Measurements from ENCODE around the gene SPRYD3.

DNA sequence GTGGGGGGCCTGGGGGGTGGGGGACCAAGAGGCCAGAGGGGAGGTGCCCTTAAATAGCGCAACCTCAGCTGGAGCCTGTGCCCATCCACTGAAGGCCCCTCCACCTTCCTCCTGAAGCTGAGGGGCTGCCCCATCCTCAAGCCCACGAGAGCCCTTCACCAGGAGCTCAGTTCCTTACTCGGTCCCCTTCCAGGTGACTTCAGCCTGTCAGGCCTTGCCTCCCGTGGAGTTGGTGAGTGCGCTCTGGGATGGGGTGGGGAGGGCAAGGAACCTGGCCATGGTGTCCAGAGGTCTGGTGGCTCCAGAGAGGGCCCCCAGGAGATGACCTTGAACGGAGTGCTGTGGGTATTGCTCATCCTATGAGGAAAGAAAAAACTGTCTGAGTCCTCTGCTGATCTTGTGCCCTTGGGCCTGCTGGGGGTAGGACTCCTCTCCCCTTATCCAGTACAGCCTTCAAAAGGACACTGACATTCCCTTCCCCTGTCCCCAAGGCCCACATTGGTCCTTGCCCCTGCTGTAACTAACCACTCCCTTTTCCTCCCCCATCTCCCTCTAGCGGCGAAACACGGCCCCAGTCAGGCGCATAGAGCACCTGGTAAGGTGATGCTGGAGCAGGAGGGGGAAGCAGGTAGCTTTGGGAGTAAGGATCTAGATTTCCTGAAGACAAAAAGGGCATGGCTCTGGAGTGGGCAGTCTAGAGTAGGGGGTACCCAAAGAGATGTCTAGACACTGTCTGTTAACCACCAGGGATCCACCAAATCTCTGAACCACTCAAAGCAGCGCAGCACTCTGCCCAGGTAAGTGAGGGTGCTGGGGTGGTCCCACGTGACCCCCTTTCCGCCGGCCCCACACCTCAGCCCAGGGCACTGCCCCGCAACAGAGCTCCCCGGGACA is 25.7 kb downstream of the SPRYD3 start:
- TF ChIP-seq, protein P1, sequence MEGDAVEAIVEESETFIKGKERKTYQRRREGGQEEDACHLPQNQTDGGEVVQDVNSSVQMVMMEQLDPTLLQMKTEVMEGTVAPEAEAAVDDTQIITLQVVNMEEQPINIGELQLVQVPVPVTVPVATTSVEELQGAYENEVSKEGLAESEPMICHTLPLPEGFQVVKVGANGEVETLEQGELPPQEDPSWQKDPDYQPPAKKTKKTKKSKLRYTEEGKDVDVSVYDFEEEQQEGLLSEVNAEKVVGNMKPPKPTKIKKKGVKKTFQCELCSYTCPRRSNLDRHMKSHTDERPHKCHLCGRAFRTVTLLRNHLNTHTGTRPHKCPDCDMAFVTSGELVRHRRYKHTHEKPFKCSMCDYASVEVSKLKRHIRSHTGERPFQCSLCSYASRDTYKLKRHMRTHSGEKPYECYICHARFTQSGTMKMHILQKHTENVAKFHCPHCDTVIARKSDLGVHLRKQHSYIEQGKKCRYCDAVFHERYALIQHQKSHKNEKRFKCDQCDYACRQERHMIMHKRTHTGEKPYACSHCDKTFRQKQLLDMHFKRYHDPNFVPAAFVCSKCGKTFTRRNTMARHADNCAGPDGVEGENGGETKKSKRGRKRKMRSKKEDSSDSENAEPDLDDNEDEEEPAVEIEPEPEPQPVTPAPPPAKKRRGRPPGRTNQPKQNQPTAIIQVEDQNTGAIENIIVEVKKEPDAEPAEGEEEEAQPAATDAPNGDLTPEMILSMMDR (IDR thresholded peaks at IDR 0.05) = peak; percentile 9 to 66 (median 50)
- TF ChIP-seq POLR2A (IDR thresholded peaks at IDR 0.05) = no peak

Measured in ovary (tissue), 3 donors.